ENCODE data around the gene PRKAG2. TPM values are rescaled to one million over a fixed set of nuclear protein-coding genes. Genes with fewer than 3 reads are reported as not detected.
"Not testable (repeated sequence)": the region's sequence is repeated elsewhere in the genome, so short reads cannot be mapped to it uniquely, and the experiment has no call there.

PRKAG2 gene
- total and polyA plus RNA-seq, 5 donors: 162 to 298 (median 181) TPM

DNA sequence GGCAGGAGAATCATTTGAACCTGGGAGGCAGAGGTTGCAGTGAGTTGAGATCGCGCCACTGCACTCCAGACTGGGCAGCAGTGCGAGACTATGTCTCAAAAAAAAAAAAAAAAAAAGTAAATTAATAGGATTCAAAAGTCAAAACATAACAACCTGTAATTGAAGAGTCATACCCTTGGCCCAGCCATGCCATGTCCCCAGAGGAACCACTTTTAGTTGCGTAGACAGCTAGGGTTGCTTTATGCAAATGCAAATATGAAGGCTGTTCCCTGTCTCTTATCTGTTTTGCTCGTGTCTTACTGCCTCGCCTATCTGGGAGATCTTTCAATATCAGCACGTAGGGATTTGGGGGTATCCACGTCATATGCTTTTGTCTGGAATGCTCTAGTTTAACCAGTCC is 73.1 kb downstream of the PRKAG2 start:
- Histone ChIP-seq H3K4me1 (ENCODE audit: control insufficient read depth, insufficient read depth, low read length) (no peaks in the 10 kb centered on the region), H3K9me3 (ENCODE audit: control insufficient read depth, low read length) (no peaks in the 10 kb centered on the region), H3K27me3 (ENCODE audit: control insufficient read depth, insufficient read depth) (no peaks in the 10 kb centered on the region), H3K27ac (ENCODE audit: low read length) (no peak overlapping the region), H3K4me3 (ENCODE audit: low read length) (no peak overlapping the region)
- DNase-seq: no peak
- 87% methylated on average over 8 of the region's 8 CpGs for WGBS
- ATAC-seq: no peak
- intact Hi-C loops (cut with DNase I): no loop called here

DNA sequence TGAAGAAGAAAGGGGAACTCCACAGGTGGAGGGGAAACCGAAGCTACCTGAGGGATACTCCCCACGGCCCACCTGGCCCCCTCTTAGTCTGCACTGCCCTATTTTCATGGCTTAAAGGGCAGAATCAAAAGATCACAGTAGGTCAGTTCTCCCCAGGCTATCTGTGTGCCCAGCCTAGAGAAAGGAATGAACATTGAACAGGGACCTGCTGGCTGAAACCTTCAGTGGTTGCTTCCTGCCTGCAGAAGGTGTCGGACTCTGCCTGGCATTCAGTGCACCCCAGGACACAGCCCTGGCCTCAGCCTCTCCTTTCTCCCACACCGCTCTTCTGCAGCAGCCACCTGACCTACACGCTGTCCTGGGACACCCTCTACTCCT is 74.5 kb downstream of the PRKAG2 start:
- 92% methylated on average over 5 of the region's 5 CpGs for WGBS
- Histone ChIP-seq H3K27ac (ENCODE audit: low read length) (no peak overlapping the region), H3K4me1 (ENCODE audit: control insufficient read depth, insufficient read depth, low read length) (no peaks in the 10 kb centered on the region), H3K4me3 (ENCODE audit: low read length) (no peak overlapping the region), H3K9me3 (ENCODE audit: control insufficient read depth, low read length) (no peaks in the 10 kb centered on the region), H3K27me3 (ENCODE audit: control insufficient read depth, insufficient read depth) (no peaks in the 10 kb centered on the region)
- intact Hi-C loops (cut with DNase I): no loop called here
- DNase-seq: no peak
- ATAC-seq: no peak

DNA sequence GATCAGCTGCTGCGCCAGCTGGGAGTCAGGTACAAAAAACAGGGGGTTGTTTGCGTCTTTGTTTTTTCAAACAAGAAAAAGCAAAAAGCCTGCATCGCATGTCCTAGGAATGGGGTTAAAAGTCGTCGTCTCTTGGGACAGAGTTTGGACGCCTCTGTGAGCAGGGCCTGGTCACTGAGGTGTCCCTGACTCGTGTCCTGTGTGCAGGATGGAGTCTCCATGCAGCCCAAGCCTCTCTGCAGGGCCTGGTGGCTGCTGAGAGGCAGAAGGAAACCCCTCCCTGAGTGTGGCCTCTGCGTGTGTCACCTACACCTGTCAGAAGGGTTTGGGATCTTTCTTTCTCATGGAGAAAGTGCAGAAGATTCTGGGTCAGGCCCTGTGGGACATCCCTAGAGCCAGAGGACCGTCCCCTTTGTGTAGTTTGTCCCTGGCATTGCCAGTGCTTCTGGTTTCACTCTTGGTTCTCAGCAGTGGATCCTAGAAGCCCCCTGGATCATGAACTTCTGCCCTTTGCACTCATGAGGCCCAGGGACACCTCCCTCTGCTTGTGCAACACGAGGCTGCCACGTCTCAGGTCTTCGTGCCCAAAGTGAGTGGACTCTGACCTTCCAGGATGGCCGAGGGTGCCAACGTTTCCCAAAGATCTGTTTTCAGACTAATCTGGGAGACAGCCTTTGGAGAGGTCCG is 75.0 kb downstream of the PRKAG2 start:
- 79% methylated on average over 15 of the region's 15 CpGs for WGBS
- Histone ChIP-seq H3K27ac (ENCODE audit: low read length) (no peak overlapping the region), H3K9me3 (ENCODE audit: control insufficient read depth, low read length) (no peaks in the 10 kb centered on the region), H3K4me3 (ENCODE audit: low read length) (no peak overlapping the region), H3K4me1 (ENCODE audit: control insufficient read depth, insufficient read depth, low read length) (no peaks in the 10 kb centered on the region), H3K27me3 (ENCODE audit: control insufficient read depth, insufficient read depth) (no peaks in the 10 kb centered on the region)
- DNase-seq: no peak
- intact Hi-C loops (cut with DNase I): no loop called here
- ATAC-seq: no peak

DNA sequence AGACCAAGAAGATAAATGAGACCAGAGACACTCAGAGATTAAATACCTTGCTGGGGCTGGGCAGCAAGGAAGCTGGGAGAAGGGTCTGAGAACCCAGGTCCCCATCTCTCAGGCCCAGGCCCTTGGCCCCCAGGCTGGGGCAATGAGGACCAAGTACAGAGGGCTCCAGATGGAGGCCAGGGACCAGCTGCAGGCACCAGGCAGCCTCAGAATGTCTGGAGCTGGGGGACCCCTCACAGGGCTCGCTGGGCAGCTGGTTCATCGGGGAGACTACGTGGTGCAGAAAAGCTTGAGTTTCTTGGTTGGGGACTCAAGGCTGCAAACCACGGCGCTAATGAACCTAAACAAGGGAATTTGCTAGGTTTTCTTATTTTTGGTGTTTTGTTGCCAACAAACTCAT is 75.6 kb downstream of the PRKAG2 start:
- Histone ChIP-seq H3K4me1 (ENCODE audit: control insufficient read depth, insufficient read depth, low read length) (no peaks in the 10 kb centered on the region), H3K4me3 (ENCODE audit: low read length) (no peak overlapping the region), H3K9me3 (ENCODE audit: control insufficient read depth, low read length) (no peaks in the 10 kb centered on the region), H3K27ac (ENCODE audit: low read length) (no peak overlapping the region), H3K27me3 (ENCODE audit: control insufficient read depth, insufficient read depth) (no peaks in the 10 kb centered on the region)
- peak in 1 of 3 donors; percentile 18 for DNase-seq
- WGBS: 92% methylated on average over 5 of the region's 5 CpGs
- intact Hi-C loops (cut with DNase I): no loop called here
- ATAC-seq: no peak

DNA sequence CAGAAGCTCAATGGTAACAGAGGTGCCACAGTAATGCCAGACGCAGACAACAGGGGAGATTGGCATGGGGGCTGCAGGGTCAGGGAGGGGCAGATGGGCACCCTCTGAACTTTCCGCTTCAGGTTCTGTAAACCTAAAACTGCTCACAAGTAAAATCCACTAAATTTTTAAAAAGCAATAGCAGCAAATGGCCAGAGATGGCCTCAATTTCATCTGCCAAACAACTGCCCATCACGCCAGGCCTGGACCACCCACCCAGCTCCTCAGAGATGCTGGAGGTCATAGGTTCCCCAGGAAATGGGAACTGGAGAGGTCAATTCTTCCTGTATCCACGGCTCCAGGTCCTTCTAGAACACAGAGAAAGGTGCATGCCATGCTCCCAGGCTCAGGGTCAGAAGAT is 76.1 kb downstream of the PRKAG2 start:
- DNase-seq (no peak), ATAC-seq (no peak)
- intact Hi-C loops (cut with DNase I): no loop called here
- no peaks in the 10 kb centered on the region for H3K27me3 ChIP-seq (ENCODE audit: control insufficient read depth, insufficient read depth)
- H3K4me3 ChIP-seq (ENCODE audit: low read length): no peak overlapping the region
- H3K27ac ChIP-seq (ENCODE audit: low read length): no peak overlapping the region
- 89% methylated on average over 4 of the region's 4 CpGs for WGBS
- H3K9me3 ChIP-seq (ENCODE audit: control insufficient read depth, low read length): no peaks in the 10 kb centered on the region
- H3K4me1 ChIP-seq (ENCODE audit: control insufficient read depth, insufficient read depth, low read length): peaks cover 2% of the 10 kb centered on the region

DNA sequence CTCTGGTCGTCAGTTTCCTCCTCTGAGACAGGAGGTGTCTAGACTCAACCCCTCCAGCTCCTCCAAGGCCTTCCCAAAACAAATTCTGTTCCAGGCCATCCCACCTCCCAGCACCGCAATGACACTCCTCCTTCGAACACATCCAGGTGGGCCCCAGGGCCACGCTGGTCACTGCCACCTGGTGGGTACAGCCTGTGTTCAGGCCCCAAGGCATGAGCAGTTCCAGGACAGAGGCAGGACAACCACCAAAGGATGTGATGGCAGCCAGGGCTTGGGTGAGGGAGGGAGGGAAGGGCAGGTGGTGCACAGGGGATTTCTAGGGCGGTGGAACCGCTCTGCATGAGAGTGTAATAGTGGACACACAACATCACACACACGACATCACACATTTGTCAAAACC is 76.5 kb downstream of the PRKAG2 start:
- intact Hi-C loops (cut with DNase I): no loop called here
- Histone ChIP-seq H3K4me1 (ENCODE audit: control insufficient read depth, insufficient read depth, low read length) (peaks cover 2% of the 10 kb centered on the region), H3K9me3 (ENCODE audit: control insufficient read depth, low read length) (no peaks in the 10 kb centered on the region), H3K27ac (ENCODE audit: low read length) (no peak overlapping the region), H3K27me3 (ENCODE audit: control insufficient read depth, insufficient read depth) (no peaks in the 10 kb centered on the region), H3K4me3 (ENCODE audit: low read length) (no peak overlapping the region)
- DNase-seq: peak in 1 of 3 donors; percentile 29
- WGBS: 97% methylated on average over 7 of the region's 7 CpGs
- no peak for ATAC-seq

DNA sequence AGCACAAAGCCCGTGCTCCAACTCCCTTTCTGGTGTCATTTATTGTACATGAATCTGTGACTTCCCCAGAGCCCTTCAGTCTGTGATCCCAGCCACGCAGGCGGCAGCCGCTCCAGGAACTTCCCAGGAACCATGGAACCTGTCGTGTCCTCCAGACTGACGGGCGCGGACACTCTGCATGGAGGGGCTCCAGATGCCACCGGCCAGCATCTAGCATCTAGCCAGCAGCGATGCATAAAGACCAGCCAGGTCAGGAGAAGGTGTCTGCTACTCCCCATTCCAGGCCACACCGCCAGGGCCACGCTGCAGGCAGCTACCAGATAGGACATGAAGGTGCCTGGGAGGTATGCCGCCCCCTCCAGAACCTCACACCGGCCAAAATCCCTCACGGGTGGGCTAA is 77.4 kb downstream of the PRKAG2 start:
- 98% methylated on average over 15 of the region's 15 CpGs for WGBS
- no peak overlapping the region for H3K27ac ChIP-seq (ENCODE audit: low read length)
- H3K9me3 ChIP-seq (ENCODE audit: control insufficient read depth, low read length): no peaks in the 10 kb centered on the region
- peaks cover 2% of the 10 kb centered on the region for H3K4me1 ChIP-seq (ENCODE audit: control insufficient read depth, insufficient read depth, low read length)
- H3K27me3 ChIP-seq (ENCODE audit: control insufficient read depth, insufficient read depth): no peaks in the 10 kb centered on the region
- no peak overlapping the region for H3K4me3 ChIP-seq (ENCODE audit: low read length)
- intact Hi-C loops (cut with DNase I): loop anchor here in 1 of 4 donors (10.0 kb wide), 1 partner anchor 75 kb away; the partner anchor contains the start of gene PRKAG2
- ATAC-seq (no peak), DNase-seq (peak in 1 of 3 donors; percentile 33)

DNA sequence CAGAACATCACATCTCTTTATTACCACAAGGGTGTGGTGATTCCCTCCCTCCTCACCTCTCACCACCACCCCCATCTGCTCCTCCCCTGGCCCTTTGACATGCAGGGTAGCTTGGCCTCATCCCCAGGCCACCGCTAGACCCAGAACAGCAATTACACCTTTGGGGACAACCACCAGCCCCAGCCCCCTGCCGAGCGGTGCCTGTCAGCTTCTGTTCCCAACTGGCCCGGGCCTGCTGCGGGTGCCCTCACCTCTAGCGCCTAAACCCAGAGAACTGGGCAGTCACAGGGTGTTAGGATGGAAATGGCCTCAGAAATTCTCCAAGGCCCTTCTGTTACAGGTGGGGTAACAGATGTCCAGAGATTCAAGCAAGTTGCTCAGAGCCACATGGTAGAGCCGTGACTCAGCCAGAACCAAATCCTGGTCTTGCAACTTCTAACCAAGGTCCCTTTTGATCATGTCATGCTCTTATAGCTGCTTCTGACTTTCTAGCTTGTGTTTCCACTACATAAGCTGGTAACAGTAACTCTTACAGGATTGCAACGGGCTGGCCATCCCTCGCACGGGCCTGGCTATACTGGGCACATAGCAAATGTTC is 78.0 kb downstream of the PRKAG2 start:
- no peaks in the 10 kb centered on the region for H3K27me3 ChIP-seq (ENCODE audit: control insufficient read depth, insufficient read depth)
- H3K4me1 ChIP-seq (ENCODE audit: control insufficient read depth, insufficient read depth, low read length): peaks cover 2% of the 10 kb centered on the region
- DNase-seq (no peak), ATAC-seq (no peak)
- H3K9me3 ChIP-seq (ENCODE audit: control insufficient read depth, low read length): no peaks in the 10 kb centered on the region
- H3K4me3 ChIP-seq (ENCODE audit: low read length): no peak overlapping the region
- 89% methylated on average over 10 of the region's 10 CpGs for WGBS
- no peak overlapping the region for H3K27ac ChIP-seq (ENCODE audit: low read length)
- intact Hi-C loops (cut with DNase I): loop anchor here in 1 of 4 donors (10.0 kb wide), 1 partner anchor 76 kb away; the partner anchor contains the start of gene PRKAG2

DNA sequence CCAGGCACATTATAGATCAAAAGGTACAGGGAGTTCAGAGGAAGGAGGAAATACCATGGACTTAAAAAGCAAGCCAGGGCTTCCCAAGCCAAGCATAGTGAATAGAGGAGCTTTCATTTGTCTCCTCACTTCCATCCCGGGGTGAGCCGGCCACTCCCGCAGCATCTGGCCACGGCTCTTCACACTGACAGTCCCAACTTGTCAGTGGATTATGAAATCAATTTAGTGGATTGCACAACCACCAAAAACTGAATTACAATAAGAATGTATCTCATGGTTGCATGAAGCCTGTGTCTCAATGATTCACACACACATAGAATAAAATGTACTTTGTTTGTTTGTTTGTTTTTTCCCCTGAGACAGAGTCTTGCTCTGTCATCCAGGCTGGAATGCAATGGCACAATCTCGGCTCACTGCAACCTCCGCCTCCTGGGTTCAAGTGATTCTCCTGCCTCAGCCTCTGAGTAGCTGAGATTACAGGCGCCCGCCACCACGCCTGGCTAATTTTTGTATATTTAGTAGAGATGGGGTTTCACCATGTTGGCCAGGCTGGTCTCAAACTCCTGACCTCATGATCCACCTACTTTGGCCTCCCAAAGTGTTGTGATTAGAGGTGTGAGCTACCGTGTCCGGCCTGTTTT is 79.1 kb downstream of the PRKAG2 start:
- H3K9me3 ChIP-seq (ENCODE audit: control insufficient read depth, low read length); H3K4me3 ChIP-seq (ENCODE audit: low read length); H3K27me3 ChIP-seq (ENCODE audit: control insufficient read depth, insufficient read depth); H3K4me1 ChIP-seq (ENCODE audit: control insufficient read depth, insufficient read depth, low read length): not testable (repeated sequence)
- DNase-seq (peak; percentile 75 to 89 (median 85)), ATAC-seq (peak; percentile 63 to 72)
- peak overlapping the region; percentile 18 for H3K27ac ChIP-seq (ENCODE audit: low read length)
- 72% methylated on average over 11 of the region's 11 CpGs for WGBS
- intact Hi-C loops (cut with DNase I): loop anchor here in 1 of 4 donors (10.0 kb wide), 1 partner anchor 77 kb away; the partner anchor contains the start of gene PRKAG2

DNA sequence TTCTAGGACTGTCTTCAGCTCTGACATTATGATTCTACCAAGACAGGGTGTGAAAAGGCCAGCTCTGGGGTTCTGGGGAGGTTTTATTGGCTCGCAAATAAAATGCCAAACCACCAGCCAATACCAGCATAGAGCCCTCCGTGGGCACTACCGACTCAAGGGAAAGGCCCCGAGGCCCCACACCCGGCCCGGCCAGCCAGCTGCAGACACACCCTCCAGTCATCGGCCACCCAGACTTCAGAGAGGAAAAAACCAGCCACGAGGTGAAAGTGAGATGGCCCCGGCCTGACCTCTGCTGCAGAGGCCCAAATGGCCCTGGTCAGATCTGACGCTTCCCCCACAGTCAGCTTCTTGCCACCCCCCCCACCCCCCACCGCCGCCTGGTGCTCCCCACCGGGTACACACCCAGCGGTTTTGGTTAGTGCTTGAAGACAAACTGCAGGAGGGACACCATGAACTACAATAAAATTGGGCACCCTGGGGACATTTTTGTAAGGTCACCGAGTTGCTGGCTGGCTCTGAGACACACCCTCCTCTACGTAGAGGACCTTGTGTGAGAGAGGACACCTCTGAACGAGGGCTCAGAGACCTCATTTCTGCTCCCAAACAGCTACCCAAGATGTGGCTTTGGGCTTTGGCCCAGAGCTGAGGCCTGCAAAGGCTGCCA is 79.9 kb downstream of the PRKAG2 start:
- peak overlapping the region; percentile 18 for H3K27ac ChIP-seq (ENCODE audit: low read length)
- intact Hi-C loops (cut with DNase I): loop anchor here in 1 of 4 donors (10.0 kb wide), 1 partner anchor 78 kb away; the partner anchor contains the start of gene PRKAG2
- WGBS: 72% methylated on average over 17 of the region's 17 CpGs
- H3K4me1 ChIP-seq (ENCODE audit: control insufficient read depth, insufficient read depth, low read length): peaks cover 2% of the 10 kb centered on the region
- H3K9me3 ChIP-seq (ENCODE audit: control insufficient read depth, low read length): no peaks in the 10 kb centered on the region
- no peak overlapping the region for H3K4me3 ChIP-seq (ENCODE audit: low read length)
- H3K27me3 ChIP-seq (ENCODE audit: control insufficient read depth, insufficient read depth): no peaks in the 10 kb centered on the region
- ATAC-seq (peak in 1 of 2 donors; percentile 13), DNase-seq (peak in 1 of 3 donors; percentile 55)

All from right cardiac atrium (tissue), 5 donors.